NCI-H1092 treated with DMSO at 0.1 percent for 48 hours (cell line): Measurements from ENCODE around the gene OOSP4A.
"Not testable (repeated sequence)": the region's sequence is repeated elsewhere in the genome, so short reads cannot be mapped to it uniquely, and the experiment has no call there.

Experiments used
- DNase-seq: peaks from one replicate; lab custom pipeline; 2025; lab: John Stamatoyannopoulos, UW

Gene OOSP4A

DNA sequence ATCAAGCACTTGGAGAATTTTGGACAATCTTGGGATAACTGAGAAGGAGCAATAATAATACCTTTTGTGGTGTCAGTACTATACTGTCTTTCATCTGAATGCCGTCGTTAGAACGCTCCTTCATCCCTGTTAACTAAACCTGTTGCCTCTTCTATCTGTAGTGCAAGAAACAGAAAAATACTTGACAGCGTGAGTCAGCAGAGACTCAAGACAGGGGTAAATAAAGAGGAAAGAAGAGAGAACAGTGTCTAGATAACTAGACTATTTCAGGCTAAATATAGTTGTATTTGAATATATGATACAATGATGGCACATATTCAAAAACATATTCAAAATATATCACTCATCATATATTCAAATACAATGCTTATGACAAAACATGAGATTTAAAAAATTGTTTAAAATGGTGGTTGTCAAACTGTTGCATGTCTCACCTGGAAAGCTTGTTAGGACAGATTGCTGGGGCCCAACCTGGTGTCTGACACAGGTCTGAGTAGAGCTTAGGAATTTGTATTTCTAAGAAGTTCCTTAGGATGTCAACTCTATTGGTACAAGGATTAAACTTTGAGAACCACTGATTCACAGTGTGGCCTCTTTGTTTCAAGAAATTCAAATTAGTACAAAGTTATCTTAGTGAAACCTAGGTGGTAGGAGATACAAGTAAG is 17.4 kb downstream of the OOSP4A start:
- no peak for DNase-seq

DNA sequence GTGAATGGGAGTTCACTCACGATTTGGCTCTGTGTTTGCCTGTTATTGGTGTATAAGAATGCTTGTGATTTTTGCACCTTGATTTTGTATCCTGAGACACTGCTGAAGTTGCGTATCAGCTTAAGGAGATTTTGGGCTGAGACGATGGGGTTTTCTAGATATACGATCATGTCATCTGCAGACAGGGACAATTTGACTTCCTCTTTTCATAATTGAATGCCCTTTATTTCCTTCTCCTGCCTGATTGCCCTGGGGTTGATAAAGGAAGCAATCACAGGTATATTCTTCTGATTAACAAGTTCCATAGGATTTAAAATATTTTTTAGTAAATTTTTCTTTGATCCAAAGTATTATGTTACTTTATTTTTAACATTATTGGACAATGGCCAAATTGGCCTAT is 18.2 kb downstream of the OOSP4A start:
- DNase-seq: not testable (repeated sequence)

DNA sequence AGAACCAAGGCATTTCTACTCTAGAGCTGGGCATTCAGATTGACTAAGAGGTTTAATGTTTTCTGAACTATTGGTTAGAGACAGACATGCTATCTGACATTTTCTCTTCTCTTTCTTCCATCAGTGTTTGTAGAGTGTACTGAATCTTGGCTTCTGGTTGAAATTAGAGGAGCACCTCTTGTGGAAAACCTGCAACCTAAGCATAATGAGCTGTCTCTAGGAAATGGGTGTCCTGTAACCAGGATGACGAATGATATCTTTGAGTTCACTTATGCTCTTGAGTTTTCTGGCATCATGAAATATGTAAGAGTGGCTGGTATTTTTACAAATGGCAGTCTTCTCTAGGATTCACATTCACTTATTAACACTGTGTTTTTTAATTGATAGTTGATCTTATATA is 19.4 kb downstream of the OOSP4A start:
- no peak for DNase-seq

DNA sequence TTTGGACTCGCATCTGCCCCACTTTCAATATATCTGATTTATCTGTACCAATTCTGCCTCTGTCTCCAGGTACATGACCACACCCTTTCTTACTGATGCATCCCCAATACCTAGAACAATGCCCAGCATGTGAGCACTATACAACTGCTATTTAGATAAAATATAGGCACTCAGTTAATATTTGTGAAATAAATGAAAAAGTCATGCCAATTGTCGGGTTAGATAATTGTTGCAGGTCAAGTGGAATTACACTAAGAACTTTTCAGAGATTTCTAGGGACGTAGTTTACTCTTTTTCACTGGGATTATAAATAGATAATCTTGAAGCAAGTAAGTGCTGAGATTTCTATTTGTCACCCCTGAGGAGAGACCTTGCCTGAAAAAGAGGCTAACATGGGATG is 20.5 kb downstream of the OOSP4A start:
- no peak for DNase-seq

DNA sequence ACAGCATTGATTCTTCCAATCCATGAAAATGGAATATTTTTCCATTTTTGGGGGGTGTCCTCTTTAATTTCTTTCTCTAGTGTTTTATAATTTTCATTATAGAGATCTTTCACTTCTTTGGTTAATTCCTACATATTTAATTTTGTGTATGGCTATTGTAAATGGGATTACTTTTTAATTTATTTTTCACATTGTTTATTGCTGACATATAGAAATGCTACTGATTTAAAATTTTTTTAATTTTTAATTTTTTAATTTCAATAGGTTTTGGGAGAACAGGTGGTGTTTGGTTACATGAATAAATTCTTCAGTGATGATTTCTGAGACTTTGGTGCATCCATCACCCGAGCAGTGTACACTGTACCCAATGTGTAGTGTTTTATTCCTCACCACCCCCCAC is 26.6 kb downstream of the OOSP4A start:
- no peak for DNase-seq

DNA sequence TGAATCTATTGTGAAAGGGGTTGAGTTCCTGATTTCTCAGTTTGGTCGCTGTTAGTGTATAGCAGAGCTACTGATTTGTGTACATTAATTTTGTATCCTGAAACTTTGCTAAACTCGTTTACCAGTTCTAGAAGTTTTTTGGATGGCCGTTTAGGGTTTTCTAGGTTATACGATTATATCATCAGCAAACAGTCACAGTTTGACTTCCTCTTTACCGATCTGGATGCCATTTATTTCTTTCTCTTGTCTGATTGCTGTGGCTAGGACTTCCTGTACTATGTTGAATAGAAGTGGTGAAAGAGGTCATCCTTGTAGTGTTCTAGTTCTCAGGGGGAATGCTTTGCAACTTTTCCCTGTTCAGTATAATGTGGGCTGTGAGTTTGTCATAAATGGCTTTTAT is 28.6 kb downstream of the OOSP4A start:
- DNase-seq: no peak

DNA sequence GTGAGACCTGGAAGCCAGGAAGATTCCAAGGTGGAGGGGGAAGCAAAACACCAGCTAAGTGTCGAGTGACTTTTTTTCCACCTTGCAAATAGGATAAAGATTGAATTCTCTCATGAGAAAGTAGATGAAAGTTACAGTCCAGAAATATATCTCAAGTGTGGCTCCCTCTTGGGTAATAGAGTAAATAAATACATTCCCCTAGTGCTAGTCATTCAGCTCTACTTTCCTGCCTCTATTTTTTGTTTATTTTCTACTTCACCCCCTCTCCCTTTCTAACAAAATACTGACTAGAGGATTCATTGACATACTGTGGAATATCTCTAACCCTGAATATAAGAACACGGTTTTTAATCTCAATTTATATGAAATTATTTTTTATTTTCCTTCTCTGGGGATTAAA is 34.0 kb downstream of the OOSP4A start:
- no peak for DNase-seq

DNA sequence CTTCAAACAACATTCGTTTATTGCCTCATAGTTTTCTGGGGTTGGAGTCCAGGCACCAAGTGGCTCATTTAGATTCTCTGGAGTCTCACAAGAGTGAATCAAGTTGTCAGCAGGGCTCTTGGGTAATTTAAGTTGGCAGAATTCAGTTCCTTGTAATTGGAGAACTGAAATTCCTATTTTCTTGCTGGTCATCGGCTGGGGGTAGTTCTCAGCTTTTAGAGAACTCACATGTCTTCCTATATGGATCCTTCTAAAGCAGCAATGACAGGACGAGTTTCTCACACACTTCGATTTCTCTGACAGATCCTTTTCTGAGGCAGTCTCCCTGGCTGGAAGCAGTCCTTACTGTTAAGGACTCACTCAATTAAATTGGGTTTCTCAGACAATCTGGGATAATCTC is 35.9 kb downstream of the OOSP4A start:
- no peak for DNase-seq

DNA sequence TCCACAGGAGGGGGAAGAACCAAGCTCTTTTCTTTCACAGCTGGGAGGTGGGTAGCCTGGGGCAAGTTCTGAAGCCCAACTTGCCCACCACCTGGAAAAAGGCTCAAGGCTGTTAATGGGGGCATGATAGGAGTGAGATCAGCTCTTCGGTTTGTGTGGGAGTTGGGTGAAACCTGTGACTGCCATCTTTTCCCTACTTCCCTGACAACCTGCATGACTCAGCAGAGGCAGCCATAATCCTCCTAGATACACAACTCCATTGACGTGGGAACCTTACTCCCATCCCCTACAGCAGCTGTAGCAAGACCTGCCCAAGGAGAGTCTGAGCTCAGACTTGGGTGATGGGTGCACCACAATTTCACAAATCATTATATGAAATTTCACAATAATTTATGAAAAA is 39.9 kb downstream of the OOSP4A start:
- no peak for DNase-seq

DNA sequence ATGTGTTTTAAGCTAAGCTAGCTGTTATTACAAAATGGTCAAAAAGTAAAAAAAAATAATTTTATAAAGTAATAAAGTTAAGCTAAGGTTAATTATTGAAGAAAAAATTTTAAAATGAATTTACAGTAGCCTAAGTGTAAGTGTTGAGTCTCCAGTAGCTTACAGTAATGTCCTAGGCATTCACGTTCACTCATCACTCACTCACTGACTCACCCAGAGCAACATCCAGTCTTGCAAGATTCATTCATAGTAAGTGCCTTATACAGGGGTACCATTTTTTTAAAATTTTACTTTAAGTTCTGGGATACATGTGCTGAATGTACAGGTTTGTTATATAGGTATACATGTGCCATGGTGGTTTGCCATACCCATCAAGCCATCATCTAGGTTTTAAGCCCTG is 41.5 kb downstream of the OOSP4A start:
- DNase-seq: no peak

DNA sequence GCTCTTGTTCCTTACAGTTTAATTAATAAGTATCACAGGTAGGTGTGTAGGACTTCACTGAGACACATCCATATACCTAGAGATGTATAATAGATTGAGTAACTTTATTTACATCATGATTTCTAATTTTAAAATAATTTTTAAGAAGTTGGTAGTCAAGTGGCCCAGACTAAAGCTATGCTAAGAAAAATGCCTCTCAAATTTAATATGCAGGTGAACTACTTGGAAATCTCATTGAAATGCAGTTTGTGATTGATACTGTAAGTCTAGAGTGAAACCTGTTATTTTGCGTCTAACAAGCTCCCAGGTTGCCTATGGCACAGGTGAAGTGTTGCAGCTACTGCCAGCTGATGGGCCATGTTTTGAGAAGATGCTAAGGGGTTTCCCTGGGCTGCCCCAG is 53.0 kb downstream of the OOSP4A start, which contains the start of gene OOSP4B:
Gene OOSP4B, plus strand, starts transcription at position 301 of the 400 bp plus-strand sequence.
- no peak for DNase-seq

DNA sequence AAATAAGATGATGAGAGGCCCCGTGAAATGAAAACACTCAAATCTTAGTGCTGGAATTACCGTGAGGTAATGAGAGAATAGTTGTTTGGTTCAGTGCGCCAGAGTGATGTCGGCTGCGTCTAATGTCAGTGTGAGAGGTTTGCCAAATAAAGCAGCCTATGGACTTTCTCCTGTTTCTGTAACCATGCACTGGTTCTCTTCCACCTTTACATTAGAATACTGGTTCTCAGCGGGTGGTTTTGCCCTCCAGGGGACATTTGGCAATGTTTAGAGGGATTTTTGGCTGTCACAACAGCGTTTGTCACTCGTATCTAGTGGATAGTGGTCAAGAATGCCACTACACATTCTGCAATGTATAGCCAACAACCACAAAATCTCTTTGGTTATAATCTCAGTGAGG is 54.2 kb downstream of the OOSP4A start:
- DNase-seq: no peak
